NCI-H1436 treated with DMSO at 0.1 percent for 48 hours (cell line): ENCODE data around the gene NLRP7.
"Not testable (repeated sequence)": the region's sequence is repeated elsewhere in the genome, so short reads cannot be mapped to it uniquely, and the experiment has no call there.

Experiments used
- DNase-seq: peaks from one replicate; lab custom pipeline; 2025; lab: John Stamatoyannopoulos, UW

The NLRP7 gene

GRCh38 chr19:54919646-54920563 is 27.4 kb downstream of the NLRP7 start:
- DNase-seq = not testable (repeated sequence)

DNA sequence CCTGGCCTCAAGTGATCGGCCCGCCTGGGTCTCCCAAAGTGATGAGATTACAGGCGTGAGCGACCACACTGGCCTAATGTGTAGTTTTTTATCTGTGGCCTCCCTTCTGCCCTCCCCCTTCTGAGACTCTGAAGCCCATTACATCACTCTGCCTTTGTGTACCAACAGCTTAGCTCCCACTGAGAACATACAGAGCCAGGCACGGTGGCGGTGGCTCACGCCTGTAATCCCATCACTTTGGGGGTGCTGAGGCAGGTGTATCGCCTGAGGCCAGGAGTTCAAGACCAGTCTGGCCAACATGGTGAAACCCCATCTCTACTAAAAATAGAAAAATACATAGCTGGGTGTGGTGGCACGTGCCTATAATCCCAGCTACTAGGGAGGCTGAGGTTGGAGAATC is 28.8 kb downstream of the NLRP7 start:
- no peak for DNase-seq

- no peak for DNase-seq
Measured at GRCh38 chr19:54916822-54917221, 30.5 kb downstream of the NLRP7 start.

DNA sequence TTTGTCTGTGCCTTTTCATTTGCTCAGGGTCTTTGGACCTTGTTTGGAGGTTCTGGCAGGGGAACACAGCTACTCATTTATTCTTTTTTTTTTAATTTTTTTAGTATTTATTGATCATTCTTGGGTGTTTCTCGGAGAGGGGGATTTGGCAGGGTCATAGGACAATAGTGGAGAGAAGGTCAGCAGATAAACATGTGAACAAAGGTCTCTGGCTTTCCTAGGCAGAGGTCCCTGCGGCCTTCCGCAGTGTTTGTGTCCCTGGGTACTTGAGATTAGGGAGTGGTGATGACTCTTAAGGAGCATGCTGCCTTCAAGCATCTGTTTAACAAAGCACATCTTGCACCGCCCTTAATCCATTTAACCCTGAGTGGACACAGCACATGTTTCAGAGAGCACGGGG is 39.4 kb downstream of the NLRP7 start:
- not testable (repeated sequence) for DNase-seq

DNA sequence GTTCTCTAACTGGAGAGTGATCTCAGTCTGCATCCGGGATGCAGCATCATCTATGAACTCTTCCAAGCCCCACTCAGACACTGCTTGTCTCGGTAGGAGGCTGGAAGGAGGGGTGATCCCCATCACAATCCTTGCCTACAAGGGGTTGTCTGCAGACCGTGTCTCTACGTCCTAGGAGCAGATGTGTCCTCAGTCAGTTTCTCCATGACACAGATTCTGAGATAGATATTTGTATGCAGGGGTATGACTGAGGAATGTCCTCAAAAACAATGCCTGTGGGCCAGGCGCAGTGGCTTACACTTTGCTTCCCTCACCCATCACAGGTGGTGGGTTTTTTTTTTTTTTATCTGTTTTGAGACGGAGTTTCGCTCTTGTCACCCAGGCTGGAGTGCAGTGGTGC is 40.5 kb downstream of the NLRP7 start:
- DNase-seq = no peak

DNA sequence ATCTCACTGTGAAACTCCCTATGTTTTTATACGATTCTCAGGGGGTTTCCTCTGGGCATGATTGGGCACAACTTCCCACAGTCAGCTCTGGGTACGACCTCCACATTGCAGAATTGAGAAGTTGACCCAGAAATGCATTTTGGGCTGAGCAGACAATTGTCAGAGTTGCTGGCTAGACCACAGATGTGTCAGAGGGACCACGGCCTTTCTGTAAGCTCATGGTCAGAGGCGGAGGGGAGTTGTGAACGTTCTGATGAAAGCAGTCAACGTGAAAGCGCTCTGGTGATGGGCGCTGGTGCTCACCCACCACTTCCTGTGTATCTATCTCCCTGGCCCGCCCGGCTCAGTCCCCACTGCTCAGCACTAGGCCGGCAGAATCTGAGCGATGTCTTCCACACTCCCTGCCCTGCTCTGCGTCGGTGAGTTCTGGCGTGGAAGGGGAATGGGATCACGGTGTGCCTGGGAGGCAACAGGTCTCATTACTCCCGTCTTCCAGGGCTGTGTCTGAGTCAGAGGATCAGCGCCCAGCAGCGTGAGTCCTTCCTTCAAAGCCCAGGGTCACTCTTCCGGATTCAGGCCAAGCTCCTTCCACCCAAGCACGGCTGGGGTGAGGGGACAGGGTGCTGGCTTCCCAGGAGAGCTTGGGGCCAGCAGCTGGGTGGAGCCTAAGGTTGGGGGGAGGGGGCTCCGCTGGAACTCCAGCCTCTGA is 41.4 kb downstream of the NLRP7 start, which contains the start of gene NCR1:
Gene NCR1 (plus strand): TSS at position 346 of the 709 bp plus-strand sequence. CDS start 40 bp downstream, at position 386.
- DNase-seq = no peak

DNA sequence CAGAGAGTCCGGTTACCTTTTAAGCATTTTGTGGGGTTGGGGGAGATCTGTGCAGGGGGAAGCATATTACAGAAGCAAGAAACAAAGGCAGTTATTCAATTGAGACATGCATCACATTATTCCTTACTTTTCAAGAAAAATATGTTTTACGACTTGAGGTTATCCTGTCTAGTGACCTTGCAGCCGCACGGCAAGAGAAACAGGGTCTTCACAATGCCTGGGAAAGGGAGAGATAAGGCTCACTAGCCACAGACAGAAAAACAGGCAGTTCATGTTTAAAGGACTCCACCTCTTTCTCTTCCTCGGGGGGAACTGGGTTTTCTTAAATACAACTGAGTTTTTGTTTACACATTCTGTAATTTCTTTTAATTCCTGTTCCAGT is 41.9 kb downstream of the NLRP7 start:
- no peak for DNase-seq

DNA sequence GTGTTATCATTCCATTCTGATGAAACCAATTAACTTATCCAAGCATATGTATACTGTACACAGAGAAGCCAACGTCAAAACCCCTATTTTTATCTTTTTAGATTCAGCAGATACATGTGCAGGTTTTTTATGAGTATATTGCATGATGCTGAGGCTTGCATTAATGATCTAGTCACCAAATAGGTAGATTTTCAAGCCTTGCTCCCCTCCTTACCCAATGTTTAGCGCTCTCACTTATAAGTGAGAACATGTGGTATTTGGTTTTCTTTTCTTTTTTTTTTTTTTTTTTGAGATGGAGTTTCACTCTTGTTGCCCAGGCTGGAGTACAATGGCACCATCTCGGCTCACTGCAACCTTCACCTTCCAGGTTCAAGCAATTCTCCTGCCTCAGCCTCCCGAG is 43.1 kb downstream of the NLRP7 start:
- DNase-seq = not testable (repeated sequence)

DNA sequence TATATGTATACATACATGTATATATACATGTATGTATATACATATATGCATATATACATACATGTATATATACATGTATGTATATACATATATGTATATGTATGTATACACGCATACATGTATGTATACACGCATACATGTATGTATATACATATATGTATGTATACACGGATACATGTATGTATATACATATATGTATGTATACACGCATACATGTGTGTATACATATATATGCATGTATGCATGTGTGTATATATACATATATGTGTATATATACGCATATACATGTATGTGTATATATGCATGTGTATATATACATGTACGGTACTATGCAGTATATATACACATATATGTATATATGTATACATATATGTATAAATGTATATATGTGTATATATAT is 44.0 kb downstream of the NLRP7 start:
- no peak for DNase-seq

GRCh38 chr19:54902061-54902460 is 45.3 kb downstream of the NLRP7 start:
- no peak for DNase-seq

DNA sequence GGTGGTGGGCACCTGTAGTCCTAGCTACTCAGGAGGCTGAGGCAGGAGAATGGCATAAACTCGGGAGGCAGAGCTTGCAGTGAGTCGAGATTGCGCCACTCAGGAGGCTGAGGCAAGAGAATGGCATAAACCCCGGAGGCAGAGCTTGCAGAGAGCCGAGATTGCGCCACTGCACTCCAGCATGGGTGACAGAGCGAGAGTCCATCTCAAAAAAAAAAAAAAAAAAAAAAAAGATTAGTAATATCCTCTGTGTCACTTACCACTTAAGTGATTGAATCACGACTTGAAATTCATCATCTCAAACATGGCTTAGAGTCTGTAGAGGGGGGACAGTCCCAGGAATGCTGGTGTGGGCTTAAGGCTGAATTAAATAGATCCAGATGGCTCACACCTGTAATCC is 46.2 kb downstream of the NLRP7 start:
- DNase-seq = not testable (repeated sequence)

GRCh38 chr19:54899646-54900045 is 47.7 kb downstream of the NLRP7 start:
- not testable (repeated sequence) for DNase-seq

DNA sequence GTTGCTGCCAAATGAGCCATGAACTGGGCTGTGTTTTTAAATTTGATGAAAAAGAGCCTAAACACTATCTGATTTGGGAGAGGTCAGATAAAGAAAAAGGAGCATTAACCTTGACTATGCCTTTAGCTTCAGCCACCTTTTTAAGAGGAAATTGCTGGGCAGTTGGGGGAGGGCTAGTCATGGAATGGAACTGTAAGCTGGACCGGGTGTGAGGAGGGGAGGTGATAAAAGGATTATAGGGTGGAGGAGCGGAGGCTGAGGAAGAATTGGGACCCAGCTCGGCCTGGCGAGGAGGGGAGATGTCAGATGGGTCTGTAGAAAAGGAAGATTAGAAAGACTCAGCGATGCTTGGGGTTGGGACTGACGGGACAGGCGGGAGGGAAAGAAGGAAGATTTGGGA is 48.6 kb downstream of the NLRP7 start:
- not testable (repeated sequence) for DNase-seq

- DNase-seq = no peak
Measured at GRCh38 chr19:54896036-54896435, 51.3 kb downstream of the NLRP7 start.

DNA sequence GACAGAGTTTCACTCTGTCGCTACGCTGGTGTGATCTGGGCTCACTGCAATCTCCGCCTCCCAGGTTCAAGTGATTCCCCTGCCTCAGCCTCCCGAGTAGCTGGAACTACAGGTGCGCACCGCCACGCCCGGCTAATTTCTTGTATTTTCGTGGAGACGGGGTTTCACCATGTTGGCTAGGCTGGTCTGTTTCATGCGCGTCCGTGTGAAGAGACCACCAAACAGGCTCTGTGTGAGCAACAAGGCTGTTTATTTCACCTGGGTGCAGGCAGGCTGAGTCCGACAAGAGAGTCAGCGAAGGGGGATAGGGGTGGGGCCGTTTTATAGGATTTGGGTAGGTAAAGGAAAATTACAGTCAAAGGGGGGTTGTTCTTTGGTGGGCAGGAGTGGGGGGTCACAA is 53.2 kb downstream of the NLRP7 start:
- DNase-seq = not testable (repeated sequence)

GRCh38 chr19:54893406-54893805 is 53.9 kb downstream of the NLRP7 start:
- DNase-seq = no peak

- DNase-seq = no peak
Measured at GRCh38 chr19:54889566-54889965, 57.8 kb downstream of the NLRP7 start.

GRCh38 chr19:54888239-54888638 is 59.1 kb downstream of the NLRP7 start:
- no peak for DNase-seq

- no peak for DNase-seq
Measured at GRCh38 chr19:54883228-54883627, 64.1 kb downstream of the NLRP7 start.

GRCh38 chr19:54882758-54883157 is 64.6 kb downstream of the NLRP7 start:
- DNase-seq = no peak

DNA sequence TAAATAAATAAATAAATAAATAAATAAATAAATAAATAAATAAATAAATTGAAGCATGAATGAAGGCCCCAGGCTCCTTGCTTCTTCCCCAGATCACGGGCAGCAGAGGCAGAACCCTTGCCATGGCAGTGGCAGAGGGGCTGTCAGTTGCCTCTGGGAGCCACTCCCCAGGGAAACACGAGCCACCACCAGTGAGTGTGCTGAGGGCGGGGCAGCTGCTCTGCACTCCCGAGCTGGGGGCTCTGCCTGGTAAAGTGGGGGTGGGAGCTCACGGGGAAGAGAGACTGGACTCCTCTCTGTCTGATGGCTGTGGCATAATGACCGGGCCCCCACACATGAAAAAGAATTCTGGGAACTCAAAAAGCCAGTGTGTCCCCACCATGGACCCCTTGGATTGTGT is 65.4 kb downstream of the NLRP7 start:
- DNase-seq = no peak

- DNase-seq = no peak
Measured at GRCh38 chr19:54877471-54877870, 69.9 kb downstream of the NLRP7 start.

DNA sequence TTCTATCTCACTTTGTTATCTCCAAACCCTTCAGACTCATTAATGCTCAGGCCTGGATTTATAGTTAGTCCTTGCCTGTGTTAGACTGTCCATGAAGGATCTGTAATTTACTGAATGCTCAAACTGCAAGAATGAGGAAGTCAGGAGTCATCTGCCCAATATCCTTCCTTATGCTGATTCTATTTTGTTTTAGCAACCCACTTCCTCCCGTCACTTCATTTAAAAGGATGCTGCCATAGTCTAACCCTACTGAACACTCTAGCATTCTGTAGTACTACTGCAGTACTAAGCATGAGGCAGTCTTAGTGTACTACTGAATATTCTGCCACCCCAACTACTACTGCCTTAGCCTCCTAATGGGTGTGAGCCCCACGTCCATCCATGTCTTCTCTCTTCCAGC is 71.8 kb downstream of the NLRP7 start:
- DNase-seq = no peak
